SK-N-SH treated with all-trans-retinoic acid at 6 μM for 48 hours (cell line): Measurements from ENCODE around the gene SASH1.

Source experiments
- ARNTL ChIP-seq: fragments of 450-650 bp; formaldehyde crosslinking; IDR thresholded peaks from 2 replicates; pipeline ENCODE4 v1.5.0; 2020; ENCODE audit warnings: low read depth, mild to moderate bottlenecking, moderate library complexity, borderline replicate concordance
- BACH2 ChIP-seq: fragments of 250-450 bp; sonication (Bioruptor Pico); IDR thresholded peaks from 2 replicates; pipeline ENCODE4 v1.9.0; 2021; ENCODE audit warnings: mild to moderate bottlenecking, borderline replicate concordance
- CREB5 ChIP-seq: fragments of 250-450 bp; sonication (Bioruptor Pico); IDR thresholded peaks from 2 replicates; pipeline ENCODE4 v1.5.1; 2020; ENCODE audit warnings: low read depth, mild to moderate bottlenecking, moderate library complexity
- CSRNP3 ChIP-seq: fragments of 250-450 bp; sonication (Bioruptor Pico); IDR thresholded peaks from 2 replicates; pipeline ENCODE4 v1.5.1; 2021; ENCODE audit warnings: mild to moderate bottlenecking, moderate library complexity
- PATZ1 ChIP-seq: fragments of 250-450 bp; sonication (Bioruptor Pico); IDR thresholded peaks from 2 replicates; pipeline ENCODE4 v1.8.0; 2020; ENCODE audit warnings: mild to moderate bottlenecking, moderate library complexity, borderline replicate concordance
- POU6F1 ChIP-seq: fragments of 250-450 bp; sonication (Bioruptor Pico); IDR thresholded peaks from 2 replicates; pipeline ENCODE4 v1.8.0; 2021; ENCODE audit warnings: low read depth, mild to moderate bottlenecking, moderate library complexity, borderline replicate concordance
- PPARA ChIP-seq: fragments of 250-450 bp; sonication (Bioruptor Pico); IDR thresholded peaks from 2 replicates; pipeline ENCODE4 v1.5.0; 2020; ENCODE audit warnings: mild to moderate bottlenecking, borderline replicate concordance
- RARB ChIP-seq: fragments of 250-450 bp; sonication (Bioruptor Pico); IDR thresholded peaks from 2 replicates; pipeline ENCODE4 v1.8.0; 2021; ENCODE audit warnings: mild to moderate bottlenecking, moderate library complexity
- SNAI2 ChIP-seq: fragments of 250-450 bp; sonication (Bioruptor Pico); IDR thresholded peaks from 2 replicates; pipeline ENCODE4 v1.5.0; 2020; ENCODE audit warnings: mild to moderate bottlenecking, moderate library complexity
- TSHZ2 ChIP-seq: fragments of 250-450 bp; sonication (Bioruptor Pico); IDR thresholded peaks from 2 replicates; pipeline ENCODE4 v1.5.0; 2020; ENCODE audit warnings: mild to moderate bottlenecking, moderate library complexity
- ZC3H10 ChIP-seq: fragments of 250-450 bp; sonication (Bioruptor Pico); IDR thresholded peaks from 2 replicates; pipeline ENCODE4 v1.5.1; 2021; ENCODE audit warnings: mild to moderate bottlenecking, moderate library complexity
- ZFP3 ChIP-seq: fragments of 250-450 bp; sonication (Bioruptor Pico); IDR thresholded peaks from 2 replicates; pipeline ENCODE4 v1.5.0; 2020; ENCODE audit warnings: mild to moderate bottlenecking, moderate library complexity

GRCh38 chr6:148460876-148461646 lies 118.4 kb downstream of the SASH1 start:
- TF ChIP-seq ARNTL (CRISPR knock-in tag), result no peak
- TF ChIP-seq ZC3H10 (CRISPR knock-in tag), result no peak
- no peak for TF ChIP-seq ZFP3 (CRISPR knock-in tag)
- no peak for TF ChIP-seq PATZ1
- TF ChIP-seq RARB (CRISPR knock-in tag), result no peak
- no peak for TF ChIP-seq CREB5 (CRISPR knock-in tag)
- TF ChIP-seq CSRNP3, result no peak
- TF ChIP-seq BACH2, result no peak
- TF ChIP-seq POU6F1 (CRISPR knock-in tag), result no peak
- no peak for TF ChIP-seq TSHZ2 (CRISPR knock-in tag)
- no peak for TF ChIP-seq SNAI2 (CRISPR knock-in tag)
- TF ChIP-seq PPARA (CRISPR knock-in tag), result no peak
